Posterior vena cava (tissue), 2 donors: Measurements from ENCODE around the gene SGMS1. TPM values are rescaled to one million over a fixed set of nuclear protein-coding genes. Genes with fewer than 3 reads are reported as not detected.
"Not testable (repeated sequence)": the region's sequence is repeated elsewhere in the genome, so short reads cannot be mapped to it uniquely, and the experiment has no call there.

ENCODE experiments used
- DNase-seq: peaks from one replicate; pipeline ENCODE4 v3.0.0-alpha.2; 2020; ENCODE audit warnings: low spot score
- intact Hi-C, 2 donors: fragments of 100-400 bp; cut with DNase I; formaldehyde crosslinking; loops; one replicate each; pipeline versions ENCODE4 v1.14.1 to v1.14.2; 2022 to 2023
- long read RNA-seq, 2 donors: library from polyadenylated mRNA; unstranded; transcript quantifications; one replicate each; pipeline ENCODE4 v2.0.0, GENCODE V29; 2020 to 2021
- total RNA-seq, 2 donors: library from RNA; stranded (reverse); fragmentation: NEBNext Ultra II Directional; extraction: Animal tissue kit (Norgen Biotek cat#: 25700); gene quantifications; one replicate each; pipeline ENCODE4 v1.2.1, GENCODE V29; 2021
- donor health status: DM: yes; HTN: yes; CAD: no.
- donor health status: DM: yes; HTN: yes; CAD: no.

Gene SGMS1
- 10 to 100 TPM; 33.7 to 37.5 TPM for total RNA-seq
- long read RNA-seq, donor 1, transcript SGMS1-202 (11 exons, 3,744 nt), result major isoform, 5 of 13 reads
- long read RNA-seq, donor 1, partial matches to known transcripts, result 0 of 13 reads
- long read RNA-seq, donor 1, other reads (novel, unspliced or antisense), result 8 of 13 reads
- long read RNA-seq, donor 2, partial matches to known transcripts, result 4 of 14 reads
- long read RNA-seq, donor 2, other reads (novel, unspliced or antisense), result 5 of 14 reads

DNA sequence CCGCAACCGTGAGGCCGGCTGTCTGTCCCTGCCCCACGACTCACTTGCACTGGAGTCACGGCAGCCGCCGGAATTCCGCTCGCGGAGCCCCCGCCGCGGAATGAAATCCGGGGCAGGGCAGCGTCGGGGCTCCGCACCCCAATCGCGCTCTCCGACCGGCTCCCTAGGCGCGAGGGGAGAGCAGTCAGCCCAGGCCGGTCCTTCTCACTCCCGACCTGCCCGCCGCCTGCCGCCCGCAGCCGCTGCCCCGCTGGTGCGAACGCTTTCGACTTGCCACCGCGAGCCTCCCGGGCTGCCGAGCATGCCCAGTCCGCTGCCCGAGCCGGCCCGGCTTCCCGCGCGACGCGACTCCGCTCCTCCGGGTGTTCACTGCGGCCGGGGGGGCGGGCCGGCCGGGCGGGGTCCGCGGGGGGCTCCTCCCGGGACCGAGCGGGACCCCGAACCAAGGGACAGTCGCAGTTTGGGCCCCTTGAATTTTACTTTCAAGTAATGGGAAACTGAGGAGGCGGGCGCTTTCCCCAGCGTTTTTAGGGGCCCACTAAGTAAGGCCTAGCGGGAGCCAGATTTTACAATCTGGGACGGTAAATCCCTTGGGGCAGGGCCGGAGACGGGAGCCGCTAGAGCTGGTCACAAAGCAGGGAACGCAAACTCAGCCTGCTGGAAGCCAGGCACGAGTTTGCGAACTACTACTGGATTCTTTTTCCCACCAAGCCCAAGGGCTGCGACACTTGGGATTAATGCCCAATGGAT, at the start of gene SGMS1:
Gene SGMS1, minus strand, starts transcription at position 294 of the 750 bp plus-strand sequence. CDS start 279,842 bp downstream, outside the sequence.
- intact Hi-C loops, result loop anchor here in 1 of 2 donors (5.0 kb wide), 1 partner anchor 207 kb away; no protein-coding TSS in a partner anchor
- peak; percentile 96 for DNase-seq

DNA sequence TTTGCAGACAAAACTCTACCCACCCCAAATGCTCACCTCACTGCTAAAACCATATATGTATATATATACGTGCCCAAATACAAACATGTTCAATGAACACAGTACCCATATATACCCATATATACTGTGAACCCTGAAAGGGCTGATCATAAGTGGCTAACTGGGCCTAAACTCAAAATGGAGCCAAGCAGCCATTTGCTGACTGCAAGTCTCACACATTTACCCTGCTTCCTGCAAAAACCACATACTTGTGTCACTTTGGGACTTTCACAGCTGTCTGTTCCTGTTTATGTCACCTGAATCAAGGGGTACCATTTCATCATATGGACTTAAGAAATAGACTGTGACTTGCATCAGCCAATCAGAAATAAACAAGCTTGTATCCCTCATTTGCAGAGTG, 48.4 kb upstream of the SGMS1 start:
- DNase-seq, intact Hi-C loops: not testable (repeated sequence)

DNA sequence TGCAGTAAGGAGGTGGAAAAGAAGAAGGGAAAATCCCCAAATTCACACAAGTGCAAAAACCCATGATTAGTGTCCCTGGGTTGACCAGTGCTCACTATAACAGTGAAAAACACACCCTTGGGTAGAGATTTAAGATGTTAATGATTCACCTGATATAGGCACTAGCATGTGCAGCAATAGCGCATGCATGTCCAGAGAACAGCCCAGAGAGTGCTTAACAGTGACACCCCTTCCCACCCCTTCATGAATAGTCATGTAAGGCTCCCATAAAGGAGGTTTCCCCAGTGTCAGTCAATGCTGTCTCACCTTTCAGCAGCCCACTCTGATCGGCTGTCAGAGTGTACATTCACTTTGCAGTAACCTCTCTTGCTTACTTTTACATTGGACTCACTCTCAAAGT, 47.9 kb upstream of the SGMS1 start:
- DNase-seq, intact Hi-C loops: not testable (repeated sequence)

DNA sequence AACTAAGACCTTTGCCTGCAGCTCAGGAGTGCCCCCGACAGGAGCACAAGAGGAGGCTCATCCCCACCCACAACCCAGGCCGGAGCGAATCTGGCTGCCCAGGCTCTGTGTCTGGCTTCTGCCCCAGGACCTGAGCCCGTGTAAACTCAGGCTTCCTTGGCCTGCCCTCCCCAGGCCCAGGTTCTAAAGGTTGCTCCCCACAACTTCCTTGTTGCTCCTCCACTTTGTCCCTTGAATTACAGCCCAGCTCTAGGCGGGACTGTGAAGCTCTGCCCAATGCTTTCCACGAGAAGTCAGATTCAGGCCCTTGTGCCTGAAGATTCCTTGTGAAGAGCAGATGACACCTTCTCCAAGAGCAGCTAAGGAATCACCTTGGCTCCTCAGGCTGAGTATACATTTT, 46.2 kb upstream of the SGMS1 start:
- intact Hi-C loops, DNase-seq: not testable (repeated sequence)

DNA sequence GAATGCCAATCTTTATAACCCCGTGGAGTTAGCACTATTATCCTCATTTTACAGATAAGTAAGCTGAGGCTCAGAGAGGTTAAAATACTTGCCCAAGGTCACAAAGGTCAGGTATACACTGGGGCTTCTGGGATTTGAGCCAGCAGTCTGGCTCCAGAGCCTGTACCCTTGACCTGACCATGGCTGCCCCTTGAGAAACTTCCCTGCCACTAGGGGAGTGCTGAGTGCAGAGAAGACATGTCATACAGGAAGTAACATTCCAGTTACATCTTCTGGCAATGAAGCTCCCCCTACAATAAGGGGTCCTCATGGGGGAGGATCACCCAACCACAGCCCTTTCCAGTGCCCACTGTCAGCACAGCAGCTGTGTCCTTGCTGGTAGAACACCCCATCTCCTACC, 43.6 kb upstream of the SGMS1 start:
- intact Hi-C loops, DNase-seq: not testable (repeated sequence)

DNA sequence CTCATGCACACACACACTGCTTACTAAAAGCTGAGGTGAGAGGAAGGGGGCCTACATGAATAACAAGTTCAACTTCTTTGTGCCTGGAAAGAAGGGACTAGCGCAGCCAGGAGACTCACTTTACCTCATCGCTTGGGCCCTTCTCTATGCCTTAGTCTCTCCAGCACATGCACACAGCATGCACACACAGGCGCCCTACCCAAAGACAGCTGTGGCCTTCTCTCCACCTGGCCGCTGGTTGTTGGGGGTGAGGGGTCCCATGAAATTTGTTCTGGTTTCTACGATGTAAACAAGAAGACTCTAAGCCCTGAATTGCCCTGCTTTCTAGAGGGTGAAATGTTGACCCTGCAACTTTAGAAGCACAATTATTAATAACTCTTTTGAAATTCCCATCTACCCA, 38.7 kb upstream of the SGMS1 start:
- DNase-seq, intact Hi-C loops: not testable (repeated sequence)

DNA sequence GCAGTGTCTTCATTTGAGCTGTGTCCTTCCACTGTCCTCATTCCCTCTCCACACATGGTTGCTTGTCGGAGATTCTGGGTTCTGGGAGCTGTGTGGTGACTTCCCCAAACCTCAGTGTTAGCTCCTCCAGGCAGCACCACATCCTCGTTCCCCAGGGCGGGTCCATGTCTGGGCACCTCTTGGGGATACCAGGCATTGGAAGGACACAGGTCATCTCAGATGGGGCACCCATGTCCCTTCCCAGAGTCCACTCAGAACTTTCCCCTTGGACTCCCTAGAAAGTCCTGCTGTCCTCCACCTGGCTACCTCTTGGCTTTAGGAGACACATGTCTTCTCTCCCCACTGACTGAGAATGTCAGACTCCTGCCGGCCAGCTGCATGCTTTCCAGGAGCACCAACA, 37.8 kb upstream of the SGMS1 start:
- intact Hi-C loops, DNase-seq: not testable (repeated sequence)

DNA sequence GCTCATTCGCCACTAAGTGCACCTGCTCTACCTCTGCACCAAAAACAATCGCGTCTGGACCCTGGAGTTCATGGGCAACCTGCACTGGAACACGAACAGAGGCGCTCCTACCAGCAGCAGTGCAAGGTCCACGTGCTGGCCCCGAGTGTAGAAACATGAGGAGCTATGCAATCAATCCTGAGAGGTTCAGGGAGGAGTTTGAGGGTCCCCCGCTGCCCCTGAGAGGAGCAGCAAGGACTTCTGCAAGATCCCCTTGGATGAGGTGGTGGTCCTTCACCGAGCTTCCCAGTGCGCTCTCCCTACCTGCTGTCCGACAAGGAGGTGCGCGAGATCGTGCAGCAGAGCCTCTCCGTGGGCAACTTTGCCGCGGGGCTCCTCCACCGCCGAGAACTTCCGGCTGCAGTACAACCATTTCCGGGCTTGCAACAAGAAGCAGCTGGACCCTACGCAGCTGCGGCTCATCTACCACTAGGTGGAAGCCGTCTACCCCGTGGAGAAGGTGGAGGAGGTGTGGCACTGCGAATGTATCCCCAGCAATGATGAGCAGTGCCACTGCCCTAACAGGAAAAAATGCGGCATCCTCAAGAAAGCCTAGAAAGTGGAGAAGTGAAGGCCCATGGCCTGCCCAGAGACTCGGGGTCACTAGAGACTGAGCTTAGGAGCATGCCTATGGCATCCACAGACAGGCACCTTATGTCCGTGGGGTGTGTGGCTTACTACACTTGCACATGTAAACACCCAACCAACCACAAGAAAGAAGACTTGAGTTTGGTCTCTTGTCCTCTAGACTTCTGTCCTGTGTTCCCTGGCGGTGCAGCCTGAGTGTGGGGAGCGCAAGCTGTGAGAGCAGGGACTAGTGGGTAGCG, 36.3 kb upstream of the SGMS1 start:
- intact Hi-C loops, result not testable (repeated sequence)
- peak; percentile 86 for DNase-seq

DNA sequence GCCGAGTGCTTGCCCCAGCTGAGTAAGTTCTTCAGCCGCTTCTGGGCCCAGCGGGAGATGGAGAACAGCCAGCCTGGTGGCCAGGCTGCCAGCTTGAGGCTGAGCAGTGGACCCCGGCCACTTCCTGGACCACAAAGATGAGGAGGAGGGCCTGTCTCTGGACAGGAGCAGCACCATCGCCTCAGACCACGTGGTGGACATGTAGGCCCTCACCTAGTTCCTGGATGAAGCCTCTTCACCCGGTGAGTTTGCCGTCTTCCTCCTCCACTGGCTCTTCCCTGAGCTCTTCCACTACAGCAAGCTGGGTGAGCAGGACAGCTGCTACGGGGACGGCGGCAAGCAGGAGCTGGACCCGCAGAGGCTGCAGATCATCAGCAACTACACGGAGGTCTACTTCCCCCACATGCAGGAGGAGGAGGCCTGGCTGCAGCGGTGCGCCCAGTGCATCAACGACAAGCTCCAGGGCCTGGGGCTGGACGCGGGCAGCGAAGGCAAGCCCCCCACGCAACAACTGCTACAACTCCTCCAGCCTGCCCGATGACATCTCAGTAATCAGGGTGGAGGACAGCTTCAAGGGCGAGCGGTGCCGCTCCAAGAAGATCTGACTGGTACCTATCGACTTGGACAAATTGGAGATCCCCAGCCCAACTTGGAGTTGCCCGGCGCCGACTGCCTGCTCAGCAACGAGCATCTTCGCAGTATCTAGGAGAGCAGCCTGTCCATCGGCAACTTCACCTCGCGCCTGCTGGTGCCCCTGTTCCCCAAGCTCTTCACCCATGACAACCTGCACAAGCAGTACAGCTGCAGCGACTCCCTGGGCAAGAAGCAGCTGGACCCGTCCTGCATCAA, 35.5 kb upstream of the SGMS1 start:
- intact Hi-C loops, DNase-seq: not testable (repeated sequence)

DNA sequence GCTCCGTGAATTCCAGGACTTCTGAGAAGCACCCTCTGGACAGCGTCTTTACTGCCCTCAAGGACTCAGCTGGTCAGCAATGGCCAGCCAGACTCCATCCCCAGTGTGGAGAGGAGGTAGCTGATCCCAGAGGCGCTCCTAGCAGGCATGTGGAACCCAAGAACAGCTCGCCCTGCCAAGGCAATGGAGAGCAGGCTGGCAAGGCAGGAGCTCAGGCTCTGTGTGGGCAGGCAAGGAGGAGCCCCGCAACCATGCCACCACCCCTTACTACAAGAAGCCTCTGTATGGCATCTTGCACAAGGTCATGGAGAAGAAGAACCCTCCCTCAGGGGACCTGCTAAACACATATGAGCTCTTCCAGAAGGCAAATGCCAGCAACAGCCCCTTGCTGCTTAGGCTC, 34.4 kb upstream of the SGMS1 start:
- no peak for DNase-seq
- intact Hi-C loops, result no loop called here

DNA sequence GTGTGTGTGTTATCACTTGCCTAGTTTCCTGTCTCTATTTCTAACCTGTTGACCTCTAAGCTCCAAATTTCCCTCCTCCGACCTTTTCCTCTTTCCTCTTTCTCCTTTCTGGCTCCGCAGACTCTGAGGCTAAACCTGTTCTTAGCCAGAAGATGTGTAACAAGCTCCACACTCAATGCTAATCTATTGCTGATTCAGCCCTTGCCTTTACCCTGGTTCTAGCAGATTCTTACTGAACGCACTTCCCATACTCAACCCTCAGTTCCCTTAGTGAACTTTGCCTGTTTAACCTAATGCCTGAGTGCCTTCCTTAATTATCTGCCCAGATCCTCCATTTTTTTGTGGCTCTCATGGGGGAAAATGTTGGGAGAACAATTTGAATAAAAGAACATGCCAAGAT, 30.0 kb upstream of the SGMS1 start:
- intact Hi-C loops, result no loop called here
- DNase-seq, result no peak

DNA sequence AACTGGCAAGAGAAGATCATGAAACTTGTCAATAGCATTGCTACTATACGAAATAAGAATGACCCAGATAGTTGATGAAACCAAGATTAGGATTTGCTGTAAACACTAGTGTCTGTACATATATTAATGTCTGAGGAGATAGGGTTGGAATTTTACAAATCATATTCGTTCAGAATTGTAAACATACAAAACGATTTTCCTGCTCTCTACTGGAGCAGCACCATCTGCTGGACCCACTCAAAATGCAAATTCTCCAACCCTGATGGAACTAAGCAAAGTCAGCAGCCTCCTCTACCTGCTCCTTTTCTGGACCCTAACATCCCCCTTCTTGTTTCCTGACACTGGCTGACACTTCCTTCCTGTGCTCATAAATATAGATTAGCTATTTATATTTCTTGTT, 29.4 kb upstream of the SGMS1 start:
- intact Hi-C loops, result no loop called here
- no peak for DNase-seq

DNA sequence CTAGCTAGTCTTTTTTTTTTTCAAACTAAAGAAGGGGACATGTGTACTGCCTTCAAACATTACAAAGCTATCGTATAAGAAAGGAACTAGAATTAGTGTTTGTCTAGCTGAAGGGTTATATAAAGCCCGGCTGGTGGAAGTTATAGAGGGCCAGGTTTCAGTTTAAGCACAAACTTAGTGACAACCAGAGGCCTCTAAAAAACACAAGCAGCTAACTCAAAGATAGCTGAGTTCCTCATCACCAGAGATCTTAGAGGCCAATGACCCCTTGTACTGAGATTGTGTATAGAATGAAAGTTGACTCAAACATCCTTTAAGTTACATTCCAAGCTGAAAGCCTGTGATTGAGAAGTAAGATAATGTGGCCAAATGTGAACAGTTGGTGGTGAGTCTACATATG, 28.1 kb upstream of the SGMS1 start:
- DNase-seq, result no peak
- intact Hi-C loops, result no loop called here

DNA sequence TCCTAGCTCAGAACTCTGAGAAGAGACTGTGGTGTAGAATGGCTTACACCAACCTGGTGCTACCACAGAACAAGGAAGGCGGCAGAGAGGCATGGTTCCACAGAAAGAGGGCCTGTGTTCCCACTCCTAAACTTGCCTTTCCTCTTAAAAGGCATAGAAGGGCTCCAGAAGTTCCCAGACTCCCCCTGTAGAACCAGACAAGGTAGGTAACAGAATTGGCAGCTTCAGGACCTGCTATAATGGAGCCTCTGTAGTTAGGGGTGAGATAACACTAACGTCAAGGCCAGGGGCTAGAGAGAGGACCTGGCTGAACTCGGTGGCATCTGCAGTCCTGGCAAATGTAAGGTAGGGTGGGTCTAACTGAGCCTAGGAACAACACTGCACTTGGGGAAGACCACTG, 26.7 kb upstream of the SGMS1 start:
- intact Hi-C loops, result no loop called here
- no peak for DNase-seq

DNA sequence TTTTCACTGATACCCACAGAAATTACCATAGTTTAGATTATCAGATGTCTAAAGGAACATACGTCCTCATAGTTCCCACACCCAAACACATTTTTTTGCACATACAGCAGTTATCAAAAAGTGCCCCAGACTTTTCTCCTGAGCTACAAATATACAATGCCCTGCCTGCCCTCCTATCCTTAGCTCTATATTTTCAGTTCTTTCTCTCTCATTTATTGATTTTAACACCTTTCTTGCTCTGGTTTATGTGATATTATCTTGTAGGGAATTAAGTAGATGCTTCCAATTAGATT, 25.1 kb upstream of the SGMS1 start:
- intact Hi-C loops, result no loop called here
- DNase-seq, result no peak

DNA sequence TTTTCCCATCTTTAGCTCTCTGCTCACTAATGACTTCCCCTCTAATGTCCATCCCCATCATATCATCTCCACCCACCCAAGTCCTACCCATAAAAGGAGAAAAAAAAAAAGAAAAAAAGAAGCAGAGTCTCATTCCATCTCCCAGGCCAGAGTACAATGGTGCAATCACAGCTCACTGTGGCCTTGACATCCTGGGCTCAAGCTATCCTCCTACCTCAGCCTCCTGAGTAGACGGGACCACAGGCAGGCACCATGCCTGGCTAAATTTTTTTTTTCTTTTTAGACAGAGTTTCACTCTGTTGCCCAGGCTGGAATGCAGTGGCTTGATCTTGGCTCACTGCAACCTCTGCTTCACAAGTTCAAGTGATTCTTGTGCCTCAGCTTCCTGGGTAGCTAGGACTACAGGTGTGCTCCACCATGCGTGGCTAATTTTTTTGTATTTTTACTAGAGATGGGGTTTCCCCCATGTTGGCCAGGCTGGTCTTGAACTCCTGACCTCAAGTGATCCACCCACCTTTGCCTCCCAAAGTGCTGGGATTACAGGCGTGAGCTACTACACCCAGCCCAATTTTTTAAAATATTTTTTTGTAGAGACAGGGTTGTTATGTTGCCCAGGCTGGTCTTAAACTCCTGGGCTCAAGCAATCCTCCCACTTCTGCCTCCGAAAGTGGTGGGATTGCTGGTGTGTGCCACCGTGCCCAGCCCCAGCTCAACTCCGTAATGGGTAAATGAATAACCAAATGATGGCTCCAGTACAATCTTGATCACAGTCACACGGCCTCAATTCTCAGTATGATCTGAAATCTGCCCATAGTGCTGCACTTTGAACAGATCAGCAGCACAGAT, 24.6 kb upstream of the SGMS1 start:
- no peak for DNase-seq
- intact Hi-C loops, result no loop called here

DNA sequence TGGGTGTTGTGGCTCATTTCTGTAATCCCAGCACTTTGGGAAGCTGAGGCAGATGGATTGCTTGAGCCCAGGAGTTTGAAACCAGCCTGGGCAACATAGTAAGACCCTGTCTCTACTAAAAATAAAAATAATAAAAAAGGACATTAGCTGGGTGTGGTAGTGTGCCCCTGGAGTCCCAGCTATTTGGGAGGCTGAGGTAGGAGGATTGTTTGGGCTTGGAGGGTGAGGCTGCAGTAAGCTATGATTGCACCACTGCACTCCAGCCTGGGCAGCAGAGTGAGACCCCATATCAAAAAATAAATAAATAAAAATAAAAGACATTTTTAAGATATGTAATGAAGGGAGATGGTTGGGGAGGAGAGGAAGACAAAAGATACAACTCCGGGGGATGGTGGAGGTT, 23.6 kb upstream of the SGMS1 start:
- intact Hi-C loops, DNase-seq: not testable (repeated sequence)

DNA sequence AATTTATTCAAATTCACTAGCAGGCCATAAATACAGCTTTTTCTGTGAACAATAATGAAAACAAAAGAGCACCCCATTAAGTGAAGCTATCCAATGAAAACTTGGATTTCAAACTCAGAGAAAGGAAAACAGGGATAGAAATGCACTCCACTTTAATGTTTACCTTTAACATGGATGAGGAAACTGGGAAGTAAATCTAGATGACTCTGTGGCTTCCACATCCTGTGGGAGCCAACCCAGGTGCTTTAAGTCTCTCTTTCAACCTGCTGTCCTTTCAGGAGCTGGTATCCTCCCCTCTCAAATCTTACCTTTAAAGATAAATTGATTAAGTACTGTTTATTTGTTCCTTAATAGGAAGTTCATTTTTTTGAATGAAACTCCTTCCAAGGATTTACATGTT, 21.5 kb upstream of the SGMS1 start:
- intact Hi-C loops, result no loop called here
- no peak for DNase-seq
